ENCODE data around the gene KRT9.

Gene KRT9

DNA sequence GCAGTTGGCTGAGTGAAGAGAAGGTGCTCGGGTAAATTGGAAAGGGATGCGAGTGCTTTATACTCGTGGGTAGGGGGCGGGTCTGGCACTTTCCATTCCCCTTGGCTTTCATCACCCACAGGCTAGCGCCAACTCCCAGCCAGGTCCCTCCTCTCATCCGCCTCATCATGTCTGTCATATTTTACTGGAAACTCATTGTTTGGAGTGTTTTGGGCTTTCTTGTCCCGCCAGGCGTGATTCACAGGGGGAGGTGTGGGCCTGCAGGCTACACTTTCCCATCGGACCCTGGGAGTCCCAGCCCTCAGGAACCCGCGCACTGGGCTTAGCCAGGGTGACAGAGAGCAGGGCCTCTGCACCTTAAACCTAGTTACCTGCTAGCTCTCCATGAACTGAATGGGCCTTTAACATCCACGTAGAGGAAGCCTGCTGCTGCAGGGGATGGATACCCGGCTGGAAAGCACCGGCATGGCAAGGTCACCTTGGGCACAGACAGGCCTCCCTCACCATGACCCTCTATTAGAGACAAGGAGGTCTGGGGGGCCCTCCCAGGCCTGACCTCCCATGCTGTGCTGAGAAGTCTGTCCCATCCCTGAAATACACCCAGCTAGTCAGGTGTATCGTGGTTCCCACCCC is 15.1 kb upstream of the KRT9 start, which contains the start of gene KRT14:
Gene KRT14 (minus strand): TSS at position 33 of the 633 bp plus-strand sequence. CDS start 61 bp downstream, outside the sequence.
- TF ChIP-seq, protein P1, sequence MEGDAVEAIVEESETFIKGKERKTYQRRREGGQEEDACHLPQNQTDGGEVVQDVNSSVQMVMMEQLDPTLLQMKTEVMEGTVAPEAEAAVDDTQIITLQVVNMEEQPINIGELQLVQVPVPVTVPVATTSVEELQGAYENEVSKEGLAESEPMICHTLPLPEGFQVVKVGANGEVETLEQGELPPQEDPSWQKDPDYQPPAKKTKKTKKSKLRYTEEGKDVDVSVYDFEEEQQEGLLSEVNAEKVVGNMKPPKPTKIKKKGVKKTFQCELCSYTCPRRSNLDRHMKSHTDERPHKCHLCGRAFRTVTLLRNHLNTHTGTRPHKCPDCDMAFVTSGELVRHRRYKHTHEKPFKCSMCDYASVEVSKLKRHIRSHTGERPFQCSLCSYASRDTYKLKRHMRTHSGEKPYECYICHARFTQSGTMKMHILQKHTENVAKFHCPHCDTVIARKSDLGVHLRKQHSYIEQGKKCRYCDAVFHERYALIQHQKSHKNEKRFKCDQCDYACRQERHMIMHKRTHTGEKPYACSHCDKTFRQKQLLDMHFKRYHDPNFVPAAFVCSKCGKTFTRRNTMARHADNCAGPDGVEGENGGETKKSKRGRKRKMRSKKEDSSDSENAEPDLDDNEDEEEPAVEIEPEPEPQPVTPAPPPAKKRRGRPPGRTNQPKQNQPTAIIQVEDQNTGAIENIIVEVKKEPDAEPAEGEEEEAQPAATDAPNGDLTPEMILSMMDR (IDR thresholded peaks at IDR 0.05) = no peak

DNA sequence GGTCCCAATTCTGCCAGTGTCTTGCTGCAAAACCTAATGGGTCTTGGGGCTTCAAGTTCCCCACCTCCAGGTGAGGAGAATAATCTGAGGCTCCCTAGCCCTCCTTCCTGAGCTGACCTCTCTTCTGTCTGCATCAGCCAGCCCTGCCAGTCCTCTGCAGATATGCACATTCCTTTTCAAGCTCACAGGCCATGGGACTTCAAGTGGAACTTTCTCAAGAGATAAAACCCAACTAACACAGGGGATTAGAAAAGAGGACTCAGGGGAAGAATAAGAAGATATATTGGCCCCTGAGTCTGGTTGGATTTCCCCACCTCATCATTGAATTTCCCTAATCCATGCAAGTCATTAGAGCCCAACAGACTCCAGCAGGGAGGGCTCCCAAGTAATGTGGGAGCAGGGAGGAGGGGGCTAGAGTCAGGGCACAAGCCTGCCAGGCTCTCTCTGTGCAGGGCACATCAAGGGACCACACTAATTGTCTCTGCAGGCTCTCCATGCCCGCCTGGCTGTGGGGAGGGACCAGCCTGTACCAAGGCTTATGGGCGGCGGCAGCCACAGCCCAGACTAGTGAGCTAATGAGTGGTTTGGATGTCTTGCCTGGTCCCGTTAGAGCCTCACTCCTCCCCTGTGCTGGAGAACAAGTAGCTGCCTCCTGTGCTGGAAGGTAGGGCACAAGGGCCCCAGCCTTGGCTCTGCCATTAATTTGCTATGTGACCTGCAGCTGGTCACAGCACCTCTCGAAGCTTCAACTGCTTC is 13.6 kb upstream of the KRT9 start:
- TF ChIP-seq, protein P1 (IDR thresholded peaks at IDR 0.05) = no peak

DNA sequence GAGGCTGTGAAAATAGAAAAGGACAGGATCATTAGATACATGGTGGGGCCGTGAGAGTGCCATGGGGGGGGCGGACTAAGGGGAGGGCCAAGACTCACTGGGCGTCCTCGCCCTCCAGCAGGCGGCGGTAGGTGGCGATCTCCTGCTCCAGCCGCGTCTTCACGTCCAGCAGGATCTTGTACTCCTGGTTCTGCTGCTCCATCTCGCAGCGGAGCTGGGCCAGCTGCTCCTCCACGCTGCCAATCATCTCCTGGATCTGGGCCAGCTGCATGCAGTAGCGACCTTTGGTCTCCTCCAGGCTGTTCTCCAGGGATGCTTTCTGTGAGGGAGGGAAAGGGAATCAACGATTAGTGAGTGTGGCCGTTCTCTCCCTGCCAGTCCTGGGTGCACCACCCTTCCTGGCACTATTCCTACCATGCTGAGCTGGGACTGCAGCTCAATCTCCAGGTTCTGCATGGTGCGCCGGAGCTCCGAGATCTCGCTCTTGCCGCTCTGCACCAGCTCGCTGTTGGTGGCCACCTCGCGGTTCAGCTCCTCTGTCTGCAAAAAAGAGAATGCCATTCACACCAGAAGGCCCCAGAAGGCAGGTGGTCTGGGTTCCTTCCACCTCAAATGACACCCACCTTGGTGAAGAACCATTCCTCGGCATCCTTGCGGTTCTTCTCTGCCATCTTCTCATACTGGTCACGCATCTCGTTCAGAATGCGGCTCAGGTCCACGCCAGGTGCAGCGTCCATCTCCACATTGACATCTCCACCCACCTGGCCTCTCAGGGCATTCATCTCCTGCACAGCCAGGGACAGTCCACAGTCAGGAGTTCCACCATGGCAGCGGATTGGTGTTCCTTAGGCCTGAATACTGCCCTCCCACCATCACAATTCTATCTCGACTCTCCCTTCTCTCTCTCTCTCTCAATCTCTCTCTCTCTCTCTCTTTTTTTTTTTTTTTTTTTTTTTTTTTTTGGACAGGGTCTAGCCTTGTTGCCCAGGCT is 11.6 kb upstream of the KRT9 start:
- TF ChIP-seq, protein P1 (IDR thresholded peaks at IDR 0.05) = peak; percentile 41; the same call in 1 of the 2 replicates

DNA sequence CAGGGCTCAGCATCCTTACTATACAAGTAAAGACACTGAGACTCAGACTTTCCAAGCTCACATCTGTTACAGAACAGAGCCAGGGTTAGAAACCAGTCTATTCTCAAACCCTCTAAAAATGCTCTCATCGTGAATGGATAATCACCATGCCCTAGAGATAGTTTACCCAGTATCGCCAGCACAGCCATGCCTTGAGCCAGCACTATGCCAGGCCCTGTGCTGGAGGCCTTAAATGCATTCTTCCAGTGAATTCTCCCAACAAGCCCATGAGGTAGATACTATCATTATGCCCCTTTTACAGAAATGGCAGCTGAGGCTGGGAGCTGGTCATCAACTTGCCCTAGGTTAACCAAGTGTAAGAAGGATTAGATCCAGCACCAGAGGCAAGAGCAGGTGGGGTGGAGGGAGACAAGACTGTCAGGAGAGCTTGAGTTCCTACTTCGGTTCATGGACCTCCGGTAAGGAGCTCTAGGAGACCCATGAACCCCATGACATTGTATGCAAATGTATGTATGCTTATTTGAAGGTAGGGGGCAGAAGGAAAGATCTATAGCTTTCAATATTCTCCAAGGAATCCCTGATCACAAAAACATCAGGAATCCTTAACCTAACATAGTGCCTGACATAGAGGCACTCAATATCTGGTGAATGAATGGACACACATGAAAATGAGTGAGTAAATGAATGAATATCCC is 9.7 kb upstream of the KRT9 start:
- TF ChIP-seq, protein P1 (IDR thresholded peaks at IDR 0.05) = no peak

DNA sequence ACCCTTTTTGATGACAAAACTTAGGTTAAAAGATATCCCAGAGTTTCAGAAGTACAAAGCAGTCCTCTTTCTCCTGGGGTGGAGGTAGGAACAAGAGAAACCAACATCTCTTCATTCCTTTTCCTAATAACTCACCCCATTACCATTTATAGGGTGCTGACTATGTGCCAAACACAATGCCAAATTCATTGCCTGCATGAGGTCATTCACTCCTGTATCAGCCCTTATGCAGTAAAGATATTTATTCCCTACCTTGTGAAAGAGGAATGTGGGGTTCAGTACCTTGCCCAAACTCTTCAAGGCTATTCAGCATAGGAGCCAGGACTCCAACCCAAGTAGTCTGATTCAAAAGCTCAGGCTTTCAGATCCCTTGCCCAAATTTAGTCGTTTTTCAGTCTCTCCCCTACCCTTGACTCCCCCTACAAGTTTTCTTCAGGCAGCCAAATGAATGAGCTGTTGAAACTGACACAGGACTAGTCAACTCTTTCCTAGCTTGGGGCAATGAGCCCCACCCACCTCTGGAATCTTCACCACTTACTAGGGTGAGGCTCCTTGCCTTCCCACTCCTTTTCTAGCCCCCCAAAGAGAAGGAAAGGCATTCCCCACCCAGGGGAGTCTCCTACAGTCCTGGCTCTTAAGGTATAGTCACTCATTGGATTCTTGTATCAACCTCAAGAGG is 9.0 kb upstream of the KRT9 start:
- TF ChIP-seq, protein P1 (IDR thresholded peaks at IDR 0.05) = no peak

DNA sequence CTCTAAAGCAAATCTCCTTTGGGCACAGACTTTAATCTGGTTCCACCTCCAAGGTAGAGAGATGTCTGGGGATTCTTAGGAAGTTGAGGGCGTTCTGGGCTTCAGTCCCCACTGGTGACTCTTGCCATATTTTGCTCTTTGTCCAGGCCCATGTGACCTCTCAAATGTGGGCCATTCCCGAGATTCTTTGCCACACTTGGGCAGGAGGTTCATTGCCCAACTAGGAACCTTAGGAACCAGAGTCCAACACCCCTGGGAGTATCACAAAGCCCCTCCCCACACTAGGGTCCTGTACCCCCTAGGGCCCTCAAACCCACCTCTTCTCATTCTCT is 8.4 kb upstream of the KRT9 start:
- TF ChIP-seq, protein P1 (IDR thresholded peaks at IDR 0.05) = no peak
